SH-SY5Y (cell line): Measurements from ENCODE around the gene ZMIZ1.

Source experiments
- GATA2 ChIP-seq: IDR thresholded peaks from 2 replicates; pipeline ENCODE4 v1.6.1; 2011; ENCODE audit warnings: mild to moderate bottlenecking, low read depth, low read length
- GATA3 ChIP-seq: IDR thresholded peaks from 2 replicates; pipeline ENCODE4 v1.6.1; 2011; ENCODE audit warnings: low read depth, mild to moderate bottlenecking, low read length, moderate library complexity

DNA sequence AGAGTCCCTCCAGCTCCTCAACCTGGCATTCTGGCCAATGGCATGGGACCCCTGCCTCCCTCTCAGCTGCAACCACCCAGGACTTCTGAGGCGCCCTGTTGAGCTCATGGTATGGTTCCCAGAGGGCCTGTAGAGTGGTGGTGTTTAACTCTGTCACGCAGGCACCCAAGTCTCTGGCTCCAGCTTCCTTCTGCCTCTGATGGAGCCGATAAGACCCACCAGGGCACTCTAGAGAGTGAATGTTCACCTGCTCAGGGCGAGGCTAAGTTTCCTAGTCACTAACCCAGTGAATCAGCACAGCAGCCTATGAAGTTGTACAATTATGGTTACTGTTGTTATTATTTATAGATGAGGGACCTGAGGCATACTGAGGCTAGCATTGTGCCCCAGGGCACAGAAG is 120.4 kb downstream of the ZMIZ1 start:
- no peak for TF ChIP-seq GATA3
- TF ChIP-seq GATA2: no peak
